ENCODE measurements around the gene ZNF438. TPM values are rescaled to one million over a fixed set of nuclear protein-coding genes. Genes with fewer than 3 reads are reported as not detected.

Gene ZNF438
- total and polyA plus RNA-seq, 9 donors: 10.5 to 14.5 (median 12.7) TPM

DNA sequence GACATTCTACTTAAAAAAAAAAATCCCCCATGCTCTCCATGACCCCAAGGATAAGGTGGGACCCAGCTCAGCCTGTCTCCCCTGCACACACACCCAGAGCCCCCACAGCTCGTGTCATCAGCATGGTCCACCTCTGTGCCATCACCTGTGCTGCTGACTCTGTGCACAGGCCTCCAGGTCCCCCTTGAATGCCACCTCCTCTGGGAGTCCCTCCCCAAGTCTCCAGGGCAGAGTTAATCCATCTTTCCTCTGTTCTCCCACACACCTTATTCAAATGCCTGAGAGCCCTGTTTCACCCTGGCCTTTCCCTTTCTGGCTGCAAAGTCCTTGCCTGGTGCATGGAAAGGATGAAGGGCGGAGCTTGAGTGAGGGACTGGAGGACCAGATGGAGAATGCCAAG lies 208.0 kb downstream of the ZNF438 start:
- Histone ChIP-seq H3K9me3 (replicated peaks; ENCODE audit: control insufficient read depth, low read depth, low read length) (no peaks in the 10 kb centered on the region), H3K27ac (ENCODE audit: low read length) (no peak overlapping the region), H3K4me3 (ENCODE audit: low read length) (no peak overlapping the region), H3K4me1 (ENCODE audit: control insufficient read depth, insufficient read depth, low read length) (peaks cover 54% of the 10 kb centered on the region), H3K27me3 (ENCODE audit: control insufficient read depth, insufficient read depth, low read length) (no peaks in the 10 kb centered on the region), H3K36me3 (ENCODE audit: control insufficient read depth, insufficient read depth, low read length) (no peaks in the 10 kb centered on the region)
- WGBS (ENCODE audit: insufficient coverage): 100% methylated on average over 1 of the region's 2 CpGs
- no peak for DNase-seq

- Histone ChIP-seq H3K4me3 (ENCODE audit: low read length) (no peak overlapping the region), H3K36me3 (ENCODE audit: control insufficient read depth, insufficient read depth, low read length) (no peaks in the 10 kb centered on the region), H3K9me3 (replicated peaks; ENCODE audit: control insufficient read depth, low read depth, low read length) (no peaks in the 10 kb centered on the region), H3K27me3 (ENCODE audit: control insufficient read depth, insufficient read depth, low read length) (no peaks in the 10 kb centered on the region), H3K27ac (ENCODE audit: low read length) (no peak overlapping the region), H3K4me1 (ENCODE audit: control insufficient read depth, insufficient read depth, low read length) (peaks cover 54% of the 10 kb centered on the region)
- WGBS (ENCODE audit: insufficient coverage): 82% methylated on average over 5 of the region's 10 CpGs
- DNase-seq: no peak
Observed at GRCh38 chr10:30822693-30823465, 208.8 kb downstream of the ZNF438 start.

- no peaks in the 10 kb centered on the region for H3K9me3 ChIP-seq (replicated peaks; ENCODE audit: control insufficient read depth, low read depth, low read length)
- H3K4me1 ChIP-seq (ENCODE audit: control insufficient read depth, insufficient read depth, low read length): peaks cover 54% of the 10 kb centered on the region
- 88% methylated on average over 4 of the region's 17 CpGs for WGBS (ENCODE audit: insufficient coverage)
- no peak overlapping the region for H3K4me3 ChIP-seq (ENCODE audit: low read length)
- peak overlapping the region; percentile 47 for H3K27ac ChIP-seq (ENCODE audit: low read length)
- DNase-seq: no peak
- H3K27me3 ChIP-seq (ENCODE audit: control insufficient read depth, insufficient read depth, low read length): no peaks in the 10 kb centered on the region
- H3K36me3 ChIP-seq (ENCODE audit: control insufficient read depth, insufficient read depth, low read length): no peaks in the 10 kb centered on the region
Observed at GRCh38 chr10:30821994-30822692, 209.5 kb downstream of the ZNF438 start.

DNA sequence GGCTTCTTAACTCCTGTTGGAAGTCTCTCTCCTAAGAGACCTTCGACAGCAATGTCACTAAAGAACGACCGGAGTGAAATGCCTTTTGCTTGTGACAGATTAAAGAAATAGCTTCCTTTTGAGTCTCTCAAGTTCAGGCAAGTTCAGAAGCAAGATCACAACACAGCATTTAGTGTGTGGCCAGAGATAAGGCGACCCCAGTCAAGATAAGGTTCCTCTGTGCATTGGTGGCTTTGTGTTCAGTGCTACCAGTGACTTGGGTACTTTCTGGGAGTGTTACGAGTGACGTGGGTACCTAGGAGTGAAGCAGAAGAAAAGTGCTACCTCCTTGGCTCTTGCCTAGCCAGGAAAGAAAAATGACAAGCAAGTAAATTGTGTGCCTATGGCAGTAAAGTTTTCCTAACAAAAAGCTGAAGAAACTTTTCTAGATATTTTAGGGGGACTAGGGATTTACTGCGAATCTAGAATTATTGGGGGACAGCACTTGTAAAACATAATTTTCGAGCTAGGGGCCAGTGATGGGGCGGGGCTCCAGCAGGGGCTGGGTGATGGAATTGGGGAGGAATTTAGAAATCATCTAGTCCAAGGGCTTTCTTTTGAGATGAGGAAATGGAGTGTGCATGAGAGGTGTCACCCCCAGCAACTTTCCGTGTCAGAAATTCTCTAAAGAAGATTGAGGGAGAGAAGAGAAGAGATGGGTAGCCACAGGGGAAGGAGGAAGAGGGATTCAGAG lies 210.2 kb downstream of the ZNF438 start:
- DNase-seq: no peak
- 79% methylated on average over 8 of the region's 10 CpGs for WGBS (ENCODE audit: insufficient coverage)
- Histone ChIP-seq H3K4me3 (ENCODE audit: low read length) (no peak overlapping the region), H3K27me3 (ENCODE audit: control insufficient read depth, insufficient read depth, low read length) (no peaks in the 10 kb centered on the region), H3K36me3 (ENCODE audit: control insufficient read depth, insufficient read depth, low read length) (no peaks in the 10 kb centered on the region), H3K27ac (ENCODE audit: low read length) (peak overlapping the region; percentile 96), H3K9me3 (replicated peaks; ENCODE audit: control insufficient read depth, low read depth, low read length) (no peaks in the 10 kb centered on the region), H3K4me1 (ENCODE audit: control insufficient read depth, insufficient read depth, low read length) (peaks cover 57% of the 10 kb centered on the region)

- Histone ChIP-seq H3K4me3 (ENCODE audit: low read length) (no peak overlapping the region), H3K36me3 (ENCODE audit: control insufficient read depth, insufficient read depth, low read length) (no peaks in the 10 kb centered on the region), H3K27me3 (ENCODE audit: control insufficient read depth, insufficient read depth, low read length) (no peaks in the 10 kb centered on the region), H3K9me3 (replicated peaks; ENCODE audit: control insufficient read depth, low read depth, low read length) (no peaks in the 10 kb centered on the region), H3K27ac (ENCODE audit: low read length) (peak overlapping the region; percentile 96), H3K4me1 (ENCODE audit: control insufficient read depth, insufficient read depth, low read length) (peaks cover 66% of the 10 kb centered on the region)
- peak; percentile 92 for DNase-seq
- WGBS (ENCODE audit: insufficient coverage): no CpG with 5 or more reads among the region's 10 CpGs
Observed at GRCh38 chr10:30820261-30820991, 211.2 kb downstream of the ZNF438 start.

DNA sequence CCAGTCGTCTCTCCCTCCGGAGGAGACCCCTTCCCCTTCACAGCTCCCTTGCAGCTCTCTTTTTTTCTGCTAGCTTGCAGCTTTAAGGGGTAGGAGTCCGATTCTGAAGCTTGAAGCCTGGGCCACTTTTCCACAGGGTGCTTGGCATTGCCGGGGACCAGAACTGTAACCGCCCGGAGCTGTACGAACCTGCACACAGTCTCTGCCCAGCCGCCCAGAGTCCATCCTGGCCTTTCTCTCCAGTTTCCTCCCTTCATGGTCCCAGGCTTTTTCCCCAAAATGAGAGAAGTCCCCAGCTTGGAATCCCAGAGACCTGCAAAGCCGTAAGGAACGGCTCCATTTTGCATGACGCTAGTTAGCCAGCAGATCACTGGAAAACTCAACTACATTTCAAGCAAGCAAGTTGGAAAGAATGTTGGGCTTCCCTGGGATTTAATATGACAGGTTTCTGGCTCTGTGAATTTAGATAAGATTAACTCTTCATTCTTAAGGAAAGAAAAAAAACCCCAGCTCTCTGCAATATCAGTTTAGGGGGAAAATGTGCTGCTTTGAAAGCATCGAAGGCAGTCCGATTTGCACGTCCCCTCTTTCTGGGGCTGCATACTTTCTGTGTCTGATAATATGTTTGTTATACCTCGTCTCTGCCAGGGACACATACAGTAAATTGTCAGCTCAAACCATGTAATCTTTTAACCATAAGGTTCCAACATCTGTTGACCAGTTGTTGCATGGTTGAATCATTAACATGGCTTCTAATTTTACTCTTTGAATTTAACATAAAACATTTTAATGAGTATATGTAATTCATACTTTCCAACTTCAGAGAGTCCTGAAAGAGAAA lies 212.1 kb downstream of the ZNF438 start:
- Histone ChIP-seq H3K4me1 (ENCODE audit: control insufficient read depth, insufficient read depth, low read length) (peaks cover 74% of the 10 kb centered on the region), H3K4me3 (ENCODE audit: low read length) (peak overlapping the region; percentile 32), H3K36me3 (ENCODE audit: control insufficient read depth, insufficient read depth, low read length) (no peaks in the 10 kb centered on the region), H3K27me3 (ENCODE audit: control insufficient read depth, insufficient read depth, low read length) (no peaks in the 10 kb centered on the region), H3K27ac (ENCODE audit: low read length) (peak overlapping the region; percentile 96), H3K9me3 (replicated peaks; ENCODE audit: control insufficient read depth, low read depth, low read length) (no peaks in the 10 kb centered on the region)
- WGBS (ENCODE audit: insufficient coverage): 39% methylated on average over 10 of the region's 15 CpGs
- peak; percentile 82 for DNase-seq

DNA sequence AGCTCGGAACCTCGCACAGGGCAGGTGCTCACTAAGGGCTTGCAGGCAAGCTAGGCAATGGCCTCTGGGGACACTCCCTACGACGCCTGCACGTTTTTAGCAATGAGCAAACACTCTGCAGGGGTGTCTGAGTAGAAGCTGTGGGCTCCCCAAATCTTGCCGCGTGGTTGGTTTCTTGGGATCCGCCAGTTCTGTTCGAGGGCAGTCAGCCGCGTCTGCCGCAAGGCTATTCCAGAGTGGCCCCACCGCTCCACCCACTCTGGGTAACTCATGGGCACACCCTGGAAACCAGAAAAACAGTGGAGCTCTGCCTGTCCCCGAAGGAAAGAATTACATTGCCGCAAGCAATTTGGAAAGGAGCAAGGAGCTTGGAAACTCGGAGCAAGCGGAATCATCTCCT lies 212.8 kb downstream of the ZNF438 start:
- Histone ChIP-seq H3K4me3 (ENCODE audit: low read length) (peak overlapping the region; percentile 32), H3K27me3 (ENCODE audit: control insufficient read depth, insufficient read depth, low read length) (no peaks in the 10 kb centered on the region), H3K9me3 (replicated peaks; ENCODE audit: control insufficient read depth, low read depth, low read length) (no peaks in the 10 kb centered on the region), H3K36me3 (ENCODE audit: control insufficient read depth, insufficient read depth, low read length) (no peaks in the 10 kb centered on the region), H3K27ac (ENCODE audit: low read length) (peak overlapping the region; percentile 96), H3K4me1 (ENCODE audit: control insufficient read depth, insufficient read depth, low read length) (peaks cover 79% of the 10 kb centered on the region)
- 80% methylated on average over 12 of the region's 17 CpGs for WGBS (ENCODE audit: insufficient coverage)
- peak; percentile 73 for DNase-seq

- no peak overlapping the region for H3K4me3 ChIP-seq (ENCODE audit: low read length)
- no peaks in the 10 kb centered on the region for H3K9me3 ChIP-seq (replicated peaks; ENCODE audit: control insufficient read depth, low read depth, low read length)
- WGBS (ENCODE audit: insufficient coverage): 57% methylated on average over 11 of the region's 12 CpGs
- DNase-seq: peak; percentile 59
- H3K36me3 ChIP-seq (ENCODE audit: control insufficient read depth, insufficient read depth, low read length): no peaks in the 10 kb centered on the region
- peak overlapping the region; percentile 96 for H3K27ac ChIP-seq (ENCODE audit: low read length)
- H3K27me3 ChIP-seq (ENCODE audit: control insufficient read depth, insufficient read depth, low read length): no peaks in the 10 kb centered on the region
- H3K4me1 ChIP-seq (ENCODE audit: control insufficient read depth, insufficient read depth, low read length): peaks cover 84% of the 10 kb centered on the region
Observed at GRCh38 chr10:30818010-30818660, 213.5 kb downstream of the ZNF438 start.

DNA sequence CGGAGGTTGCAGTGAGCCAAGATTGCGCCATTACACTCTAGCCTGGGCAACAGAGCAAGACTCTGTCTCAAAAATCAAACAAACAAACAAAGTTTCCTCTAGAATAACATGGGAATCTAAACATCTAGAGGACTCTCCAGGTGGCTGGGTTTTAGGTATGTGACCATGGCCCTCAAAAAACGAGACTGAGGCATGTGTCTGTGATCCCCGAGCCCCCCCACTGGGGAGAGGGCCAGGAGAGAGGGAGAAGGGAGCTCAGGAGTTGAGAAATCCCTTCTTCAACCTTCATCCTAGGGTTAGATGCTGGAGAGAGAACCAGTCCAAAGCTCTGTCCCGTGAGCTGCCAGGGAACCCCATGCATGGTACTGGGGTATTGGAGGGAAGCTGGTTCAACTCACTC lies 214.1 kb downstream of the ZNF438 start:
- no peaks in the 10 kb centered on the region for H3K9me3 ChIP-seq (replicated peaks; ENCODE audit: control insufficient read depth, low read depth, low read length)
- WGBS (ENCODE audit: insufficient coverage): no CpG with 5 or more reads among the region's 5 CpGs
- H3K4me3 ChIP-seq (ENCODE audit: low read length): no peak overlapping the region
- no peak for DNase-seq
- no peaks in the 10 kb centered on the region for H3K27me3 ChIP-seq (ENCODE audit: control insufficient read depth, insufficient read depth, low read length)
- peaks cover 86% of the 10 kb centered on the region for H3K4me1 ChIP-seq (ENCODE audit: control insufficient read depth, insufficient read depth, low read length)
- H3K36me3 ChIP-seq (ENCODE audit: control insufficient read depth, insufficient read depth, low read length): no peaks in the 10 kb centered on the region
- H3K27ac ChIP-seq (ENCODE audit: low read length): peak overlapping the region; percentile 96

Data from muscle of leg (tissue), 11 donors.